ENCODE measurements around the gene CBFB. TPM values are rescaled to one million over a fixed set of nuclear protein-coding genes. Genes with fewer than 3 reads are reported as not detected.

The CBFB gene
- total and polyA plus RNA-seq, 2 experiments from 2014 or later = 47.4 to 59.0 TPM

- H3K9me2 ChIP-seq (replicated peaks; ENCODE audit: insufficient read depth) = no peaks in the 10 kb centered on the region
- no peak overlapping the region for H2AFZ ChIP-seq
- no peaks in the 10 kb centered on the region for H3K9me3 ChIP-seq (ENCODE audit: low read depth)
- H3K4me3 ChIP-seq = no peak overlapping the region
- no peaks in the 10 kb centered on the region for H3K79me2 ChIP-seq
- no peaks in the 10 kb centered on the region for H4K20me1 ChIP-seq (ENCODE audit: insufficient read depth, poor library complexity, severe bottlenecking)
- 78% methylated on average over 4 of the region's 4 CpGs for WGBS (ENCODE audit: low lambda C conversion rate, missing lambda C conversion rate)
- TF ChIP-seq EZH2 (IDR thresholded peaks at IDR 0.05; ENCODE audit: borderline replicate concordance) (no peak), CTCF (IDR thresholded peaks at IDR 0.05; ENCODE audit: poor library complexity) (peak; percentile 34), EZH2phosphoT487 (IDR thresholded peaks at IDR 0.05; ENCODE audit: low read depth, severe bottlenecking, unreplicated experiment) (no peak)
- peaks cover 4% of the 10 kb centered on the region for H3K4me1 ChIP-seq (ENCODE audit: insufficient read depth)
- peak; percentile 26 for DNase-seq (ENCODE audit: low spot score)
- H3K4me2 ChIP-seq = no peak overlapping the region
- no peaks in the 10 kb centered on the region for H3K27me3 ChIP-seq
- H3K36me3 ChIP-seq (replicated peaks; ENCODE audit: insufficient read depth, low read depth) = no peaks in the 10 kb centered on the region
- no peak overlapping the region for H3K27ac ChIP-seq
Measured at GRCh38 chr16:67104061-67104460, 75.1 kb downstream of the CBFB start.

GRCh38 chr16:67104845-67105244, 75.9 kb downstream of the CBFB start:
- Histone ChIP-seq H3K4me2 (no peak overlapping the region), H3K27ac (no peak overlapping the region), H3K27me3 (no peaks in the 10 kb centered on the region), H3K36me3 (replicated peaks; ENCODE audit: insufficient read depth, low read depth) (no peaks in the 10 kb centered on the region), H3K4me3 (no peak overlapping the region), H4K20me1 (ENCODE audit: insufficient read depth, poor library complexity, severe bottlenecking) (no peaks in the 10 kb centered on the region), H3K79me2 (no peaks in the 10 kb centered on the region), H2AFZ (no peak overlapping the region), H3K4me1 (ENCODE audit: insufficient read depth) (peaks cover 7% of the 10 kb centered on the region), H3K9me2 (replicated peaks; ENCODE audit: insufficient read depth) (no peaks in the 10 kb centered on the region), H3K9me3 (ENCODE audit: low read depth) (no peaks in the 10 kb centered on the region)
- no peak for DNase-seq (ENCODE audit: low spot score)
- no peak for TF ChIP-seq EZH2 (IDR thresholded peaks at IDR 0.05; ENCODE audit: borderline replicate concordance)
- TF ChIP-seq EZH2phosphoT487 (IDR thresholded peaks at IDR 0.05; ENCODE audit: low read depth, severe bottlenecking, unreplicated experiment) = no peak
- no peak for TF ChIP-seq CTCF (IDR thresholded peaks at IDR 0.05; ENCODE audit: poor library complexity)
- 93% methylated on average over 6 of the region's 6 CpGs for WGBS (ENCODE audit: low lambda C conversion rate, missing lambda C conversion rate)

- peaks cover 3% of the 10 kb centered on the region for H3K79me2 ChIP-seq
- peaks cover 7% of the 10 kb centered on the region for H3K4me1 ChIP-seq (ENCODE audit: insufficient read depth)
- no peaks in the 10 kb centered on the region for H3K9me3 ChIP-seq (ENCODE audit: low read depth)
- H3K4me3 ChIP-seq = no peak overlapping the region
- 98% methylated on average over 2 of the region's 2 CpGs for WGBS (ENCODE audit: low lambda C conversion rate, missing lambda C conversion rate)
- TF ChIP-seq EZH2 (IDR thresholded peaks at IDR 0.05; ENCODE audit: borderline replicate concordance) (no peak), EZH2phosphoT487 (IDR thresholded peaks at IDR 0.05; ENCODE audit: low read depth, severe bottlenecking, unreplicated experiment) (no peak), CTCF (IDR thresholded peaks at IDR 0.05; ENCODE audit: poor library complexity) (no peak)
- H3K9me2 ChIP-seq (replicated peaks; ENCODE audit: insufficient read depth) = no peaks in the 10 kb centered on the region
- no peak for DNase-seq (ENCODE audit: low spot score)
- no peak overlapping the region for H2AFZ ChIP-seq
- no peaks in the 10 kb centered on the region for H3K27me3 ChIP-seq
- H3K4me2 ChIP-seq = no peak overlapping the region
- H3K27ac ChIP-seq = no peak overlapping the region
- no peaks in the 10 kb centered on the region for H4K20me1 ChIP-seq (ENCODE audit: insufficient read depth, poor library complexity, severe bottlenecking)
- H3K36me3 ChIP-seq (replicated peaks; ENCODE audit: insufficient read depth, low read depth) = no peaks in the 10 kb centered on the region
Measured at GRCh38 chr16:67105246-67105645, 76.3 kb downstream of the CBFB start.

- H3K27ac ChIP-seq = no peak overlapping the region
Measured at GRCh38 chr16:67105881-67106280, 76.9 kb downstream of the CBFB start.

More at GRCh38 chr16:67105881-67106280, 76.9 kb downstream of the CBFB start:
- no peak overlapping the region for H3K4me2 ChIP-seq
- no peak overlapping the region for H2AFZ ChIP-seq
- H3K79me2 ChIP-seq = peaks cover 9% of the 10 kb centered on the region
- peaks cover 14% of the 10 kb centered on the region for H3K4me1 ChIP-seq (ENCODE audit: insufficient read depth)
- H3K27me3 ChIP-seq = no peaks in the 10 kb centered on the region
- 79% methylated on average over 5 of the region's 5 CpGs for WGBS (ENCODE audit: low lambda C conversion rate, missing lambda C conversion rate)
- no peak for TF ChIP-seq EZH2 (IDR thresholded peaks at IDR 0.05; ENCODE audit: borderline replicate concordance)
- TF ChIP-seq EZH2phosphoT487 (IDR thresholded peaks at IDR 0.05; ENCODE audit: low read depth, severe bottlenecking, unreplicated experiment) = no peak
- no peak for TF ChIP-seq CTCF (IDR thresholded peaks at IDR 0.05; ENCODE audit: poor library complexity)
- no peaks in the 10 kb centered on the region for H3K9me3 ChIP-seq (ENCODE audit: low read depth)
- no peaks in the 10 kb centered on the region for H3K36me3 ChIP-seq (replicated peaks; ENCODE audit: insufficient read depth, low read depth)
- DNase-seq (ENCODE audit: low spot score) = no peak
- no peak overlapping the region for H3K4me3 ChIP-seq
- no peaks in the 10 kb centered on the region for H3K9me2 ChIP-seq (replicated peaks; ENCODE audit: insufficient read depth)
- no peaks in the 10 kb centered on the region for H4K20me1 ChIP-seq (ENCODE audit: insufficient read depth, poor library complexity, severe bottlenecking)

Data from hepatocyte (in vitro differentiated cells).